ENCODE data around the gene IGSF8. TPM values are rescaled to one million over a fixed set of nuclear protein-coding genes. Genes with fewer than 3 reads are reported as not detected.

IGSF8 gene
- total RNA-seq, 1 donor from 2014 or later, result 25.3 TPM

GRCh38 chr1:160043543-160043942 lies 54.9 kb downstream of the IGSF8 start:
- no peak for TF ChIP-seq CTCF (IDR thresholded peaks at IDR 0.05)
- peaks cover 9% of the 10 kb centered on the region for H3K4me1 Mint-ChIP-seq (ENCODE audit: low read depth)
- no peak for DNase-seq (ENCODE audit: low spot score)
- peaks cover 68% of the 10 kb centered on the region for H3K27me3 Mint-ChIP-seq (ENCODE audit: low read depth)
- no peaks in the 10 kb centered on the region for H3K36me3 Mint-ChIP-seq (ENCODE audit: low read depth)
- no peak overlapping the region for H3K4me3 Mint-ChIP-seq (ENCODE audit: unreplicated experiment)
- no peaks in the 10 kb centered on the region for H3K9me3 Mint-ChIP-seq (ENCODE audit: low read depth)
- no peak overlapping the region for H3K27ac Mint-ChIP-seq (ENCODE audit: unreplicated experiment)

Other genes with a start within 250 kb of the IGSF8 start
- gene VSIG8, start 236.0 kb downstream of the IGSF8 start, total RNA-seq, result not detected in 3 replicates
- 0.37 to 0.95 TPM (median 0.73 TPM) in 3 replicates for gene CFAP45, start 198.5 kb downstream of the IGSF8 start, total RNA-seq
- gene TAGLN2, start 173.1 kb downstream of the IGSF8 start, total RNA-seq, result 222 to 392 TPM (median 388 TPM) in 3 replicates
- not detected in 3 replicates for gene IGSF9, start 153.0 kb downstream of the IGSF8 start, total RNA-seq
- gene SLAMF9, start 144.4 kb downstream of the IGSF8 start, total RNA-seq, result not detected in 3 replicates
- gene PIGM, start 66.6 kb downstream of the IGSF8 start, total RNA-seq, result 5.7 to 6.9 TPM (median 6.5 TPM) in 3 replicates
- gene KCNJ10, start 28.5 kb downstream of the IGSF8 start, total RNA-seq, result not detected in 3 replicates
- not detected in 3 replicates for gene KCNJ9, start 17.1 kb downstream of the IGSF8 start, total RNA-seq
- gene ATP1A2, start 17.1 kb upstream of the IGSF8 start, total RNA-seq, result 1.3 to 3.9 TPM (median 2.9 TPM) in 3 replicates
- not detected in 3 replicates for gene ATP1A4, start 53.0 kb upstream of the IGSF8 start, total RNA-seq
- gene CASQ1, start 92.0 kb upstream of the IGSF8 start, total RNA-seq, result 0.23 to 0.25 TPM in 2 of 3 replicates, not detected in the other
- gene PEA15, start 106.8 kb upstream of the IGSF8 start, total RNA-seq, result 166 to 335 TPM (median 325 TPM) in 3 replicates
- gene DCAF8, start 163.9 kb upstream of the IGSF8 start, total RNA-seq, result 88.4 to 130 TPM (median 93.7 TPM) in 3 replicates
- 40.9 to 52.9 TPM (median 43.8 TPM) in 3 replicates for gene PEX19, start 186.5 kb upstream of the IGSF8 start, total RNA-seq
- gene COPA, start 244.6 kb upstream of the IGSF8 start, total RNA-seq, result 223 to 284 TPM (median 239 TPM) in 3 replicates
- gene NCSTN, start 244.8 kb upstream of the IGSF8 start, total RNA-seq, result 94.6 to 112 TPM (median 107 TPM) in 3 replicates

All from chondrocyte (in vitro differentiated cells).